Lower leg skin (tissue), 4 donors: ENCODE results near the gene SCNN1B. TPM values are rescaled to one million over a fixed set of nuclear protein-coding genes. Genes with fewer than 3 reads are reported as not detected.

Experiments
- DNase-seq, 2 donors: peaks; one replicate each; pipeline ENCODE4 v3.0.0-alpha.2; 2019; ENCODE audit warnings: low spot score in 2 of 2
- H3K4me3 ChIP-seq: fragments of 200-600 bp; sonication (generic); 2 replicates; pipeline ENCODE4 v1.5.1; 2017; ENCODE audit warnings: mild to moderate bottlenecking, low read depth; ENCODE audit not compliant: poor library complexity, severe bottlenecking
- POLR2A ChIP-seq, 2 donors: fragments of 450-650 bp; IDR thresholded peaks; one replicate each; pipeline ENCODE4 v1.6.1; 2016 to 2017; ENCODE audit warnings: antibody characterized with exemption in 2 of 2, mild to moderate bottlenecking in 1 of 2, moderate library complexity in 1 of 2
- WGBS, 2 donors: methylation state at CpG; one replicate each; pipeline ENCODE4 v1.1.5; 2018; 5-methylcytosine and 5-hydroxymethylcytosine counted together
- intact Hi-C: fragments of 100-400 bp; cut with DNase I; formaldehyde crosslinking; loops from one replicate; pipeline ENCODE4 v1.15.0; 2023; ENCODE audit warnings: low total_unique reads
- total RNA-seq, 4 donors: library from RNA; depleted of rRNA; stranded (reverse); fragments of >200 nt; gene quantifications; one replicate each; pipeline ENCODE4 v1.1.0, GENCODE V29; 2016
- TF ChIP-seq, protein P1 (sequence below), 3 donors: fragments of 450-650 bp; IDR thresholded peaks; one replicate each; pipeline ENCODE4 v1.5.1; 2016; ENCODE audit warnings: antibody characterized with exemption in 3 of 3, mild to moderate bottlenecking in 3 of 3, moderate library complexity in 2 of 3

Gene SCNN1B
- total RNA-seq, 4 donors from 2014 or later: 33.4 to 91.4 (median 76.6) TPM

DNA sequence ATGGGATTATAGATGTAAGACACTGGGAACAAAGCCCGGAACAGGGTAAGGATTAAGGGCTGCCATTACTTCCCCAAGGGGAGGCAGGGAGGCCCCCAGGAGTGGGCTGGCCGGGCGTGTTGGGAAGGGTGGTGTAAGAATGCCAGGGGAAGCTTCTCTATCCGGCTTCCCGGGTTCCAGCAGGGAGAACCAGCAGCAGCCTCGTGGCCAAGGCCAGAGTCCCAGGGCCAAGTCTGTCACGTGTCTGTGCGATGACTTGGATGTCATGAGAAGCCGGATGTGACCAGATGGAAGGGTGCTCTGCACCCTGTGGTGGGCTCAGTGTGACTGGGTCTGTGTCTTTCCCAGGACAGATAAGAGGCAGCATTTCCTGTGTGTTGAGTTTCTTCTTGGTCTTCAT, 52.1 kb downstream of the SCNN1B start:
- TF ChIP-seq POLR2A (IDR thresholded peaks at IDR 0.05): no peak
- TF ChIP-seq, protein P1, sequence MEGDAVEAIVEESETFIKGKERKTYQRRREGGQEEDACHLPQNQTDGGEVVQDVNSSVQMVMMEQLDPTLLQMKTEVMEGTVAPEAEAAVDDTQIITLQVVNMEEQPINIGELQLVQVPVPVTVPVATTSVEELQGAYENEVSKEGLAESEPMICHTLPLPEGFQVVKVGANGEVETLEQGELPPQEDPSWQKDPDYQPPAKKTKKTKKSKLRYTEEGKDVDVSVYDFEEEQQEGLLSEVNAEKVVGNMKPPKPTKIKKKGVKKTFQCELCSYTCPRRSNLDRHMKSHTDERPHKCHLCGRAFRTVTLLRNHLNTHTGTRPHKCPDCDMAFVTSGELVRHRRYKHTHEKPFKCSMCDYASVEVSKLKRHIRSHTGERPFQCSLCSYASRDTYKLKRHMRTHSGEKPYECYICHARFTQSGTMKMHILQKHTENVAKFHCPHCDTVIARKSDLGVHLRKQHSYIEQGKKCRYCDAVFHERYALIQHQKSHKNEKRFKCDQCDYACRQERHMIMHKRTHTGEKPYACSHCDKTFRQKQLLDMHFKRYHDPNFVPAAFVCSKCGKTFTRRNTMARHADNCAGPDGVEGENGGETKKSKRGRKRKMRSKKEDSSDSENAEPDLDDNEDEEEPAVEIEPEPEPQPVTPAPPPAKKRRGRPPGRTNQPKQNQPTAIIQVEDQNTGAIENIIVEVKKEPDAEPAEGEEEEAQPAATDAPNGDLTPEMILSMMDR (IDR thresholded peaks at IDR 0.05): no peak
- 87 to 96% methylated on average over 9 of the region's 9 CpGs for WGBS, 2 donors
- DNase-seq: no peak
- intact Hi-C loops: no loop called here
- no peak overlapping the region for H3K4me3 ChIP-seq

DNA sequence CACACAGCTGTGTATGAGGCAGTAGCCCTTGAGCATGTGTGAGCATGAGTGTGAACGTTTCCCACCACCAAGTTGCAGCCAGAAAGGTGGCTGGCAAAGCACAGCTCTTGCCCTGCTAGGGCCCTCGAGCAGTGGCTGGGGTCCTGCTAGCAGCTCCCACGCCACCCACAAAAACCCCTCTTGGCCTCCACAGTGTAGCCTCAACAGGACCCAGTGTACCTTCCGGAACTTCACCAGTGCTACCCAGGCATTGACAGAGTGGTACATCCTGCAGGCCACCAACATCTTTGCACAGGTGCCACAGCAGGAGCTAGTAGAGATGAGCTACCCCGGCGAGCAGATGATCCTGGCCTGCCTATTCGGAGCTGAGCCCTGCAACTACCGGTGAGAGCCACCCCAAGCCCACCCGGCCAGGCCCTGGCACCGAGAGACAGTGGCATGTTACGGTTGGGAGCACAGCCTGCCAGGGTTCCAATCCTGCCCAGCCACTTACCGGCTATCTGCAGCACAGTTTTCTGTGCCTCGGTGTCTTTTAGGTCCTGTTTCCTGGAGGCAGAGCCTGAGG, 53.1 kb downstream of the SCNN1B start:
- H3K4me3 ChIP-seq: no peak overlapping the region
- DNase-seq: no peak
- WGBS, 2 donors: 87 to 88% methylated on average over 13 of the region's 13 CpGs
- intact Hi-C loops: no loop called here
- TF ChIP-seq, protein P1 (IDR thresholded peaks at IDR 0.05): no peak
- no peak for TF ChIP-seq POLR2A (IDR thresholded peaks at IDR 0.05)

- H3K4me3 ChIP-seq: no peak overlapping the region
- no peak for TF ChIP-seq POLR2A (IDR thresholded peaks at IDR 0.05)
- TF ChIP-seq, protein P1 (IDR thresholded peaks at IDR 0.05): no peak
- intact Hi-C loops: no loop called here
- WGBS, 2 donors: 88 to 92% methylated on average over 7 of the region's 7 CpGs
- no peak for DNase-seq
These were observed 54.8 kb downstream of the SCNN1B start for GRCh38 chr16:23356941-23357340.

- no peak overlapping the region for H3K4me3 ChIP-seq
- WGBS, 2 donors: 82 to 84% methylated on average over 8 of the region's 8 CpGs
- TF ChIP-seq, protein P1 (IDR thresholded peaks at IDR 0.05): no peak
- TF ChIP-seq POLR2A (IDR thresholded peaks at IDR 0.05): no peak
- DNase-seq: no peak
- intact Hi-C loops: no loop called here
These were observed 55.7 kb downstream of the SCNN1B start for GRCh38 chr16:23357761-23358290.

DNA sequence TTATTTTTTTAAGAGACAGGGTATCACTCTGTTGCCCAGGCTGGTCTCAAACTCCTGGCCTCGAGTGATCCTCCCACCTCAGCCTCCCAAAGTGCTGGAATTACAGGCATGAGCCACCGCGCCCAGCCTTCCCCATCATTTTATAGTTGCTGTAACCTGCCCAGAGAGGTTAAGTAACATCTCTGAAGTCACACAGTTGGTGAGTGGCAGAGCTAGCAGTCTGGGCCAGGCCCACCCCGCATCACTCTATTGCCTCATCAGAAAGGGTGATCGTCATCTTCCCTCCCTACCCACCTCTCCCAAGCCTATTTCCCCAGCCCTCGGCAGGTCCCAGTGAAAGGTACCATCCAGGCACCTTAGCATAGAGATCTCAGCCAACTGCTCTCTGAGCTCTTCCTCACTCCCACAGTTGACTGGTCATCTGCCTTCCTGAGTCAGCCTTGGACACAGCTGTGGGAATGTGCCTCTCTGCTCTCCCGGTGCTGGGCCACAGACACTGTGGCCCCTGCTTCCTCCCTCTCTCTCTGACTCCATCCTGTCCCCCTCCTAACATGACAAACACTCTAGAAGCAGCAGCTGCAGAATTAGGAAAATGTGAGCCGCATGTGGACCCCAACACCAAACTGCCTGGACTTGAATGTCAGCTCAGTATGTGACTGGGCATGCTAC, 57.1 kb downstream of the SCNN1B start:
- intact Hi-C loops: no loop called here
- DNase-seq: no peak
- TF ChIP-seq POLR2A (IDR thresholded peaks at IDR 0.05): no peak
- TF ChIP-seq, protein P1 (IDR thresholded peaks at IDR 0.05): no peak
- WGBS, 2 donors: 72 to 77% methylated on average over 8 of the region's 8 CpGs
- no peak overlapping the region for H3K4me3 ChIP-seq
